Activated T-cell treated with anti-CD3 and anti-CD28 coated beads, Interleukin-2, amount 50 U/mL, for 4 hours (primary cell): ENCODE data around the gene GNB1. TPM values are rescaled to one million over a fixed set of nuclear protein-coding genes. Genes with fewer than 3 reads are reported as not detected.

Experiments
- ATAC-seq, 2 donors: fragments of 200-7000 bp; cut with Tn5 transposase; one replicate each; pipeline ENCODE4 v1.10.0; 2021
- DNase-seq: peaks from one replicate; pipeline ENCODE4 v3.0.0-alpha.2; 2020
- H3K27me3 Mint-ChIP-seq: one replicate; pipeline ENCODE4 v1.8.0; 2021; ENCODE audit warnings: low read depth, mixed read lengths
- H3K36me3 Mint-ChIP-seq: one replicate; pipeline ENCODE4 v1.8.0; 2022; ENCODE audit warnings: mixed read lengths; ENCODE audit not compliant: insufficient read depth
- H3K4me1 Mint-ChIP-seq: one replicate; pipeline ENCODE4 v1.8.0; 2021; ENCODE audit warnings: low read depth, mixed read lengths
- H3K4me3 Mint-ChIP-seq: one replicate; pipeline ENCODE4 v1.8.0; 2021; ENCODE audit warnings: mild to moderate bottlenecking, moderate library complexity, mixed read lengths
- H3K9me3 Mint-ChIP-seq: one replicate; pipeline ENCODE4 v1.8.0; 2021; ENCODE audit warnings: mixed read lengths
- total RNA-seq, 3 donors: library from RNA; stranded (reverse); gene quantifications; one replicate each; pipeline ENCODE4 v1.2.1, GENCODE V29; 2021

GNB1 gene
- total RNA-seq, 3 donors from 2014 or later: 354 to 395 (median 387) TPM

- ATAC-seq: peak in 1 of 2 donors; percentile 22
- no peaks in the 10 kb centered on the region for H3K27me3 Mint-ChIP-seq
- no peaks in the 10 kb centered on the region for H3K36me3 Mint-ChIP-seq
- no peak for DNase-seq
- H3K9me3 Mint-ChIP-seq: no peaks in the 10 kb centered on the region
- peak within 1 kb of the TSS; percentile 59 for H3K4me3 Mint-ChIP-seq
- H3K4me1 Mint-ChIP-seq: peaks cover 7% of the 10 kb centered on the region
These were observed 28.0 kb upstream of the GNB1 start, which contains the start of gene TMEM52 for GRCh38 chr1:1918901-1919303. TSS of gene TMEM52 (minus strand) at chr1:1919279. CDS start at chr1:1919265, 14 bp downstream.

DNA sequence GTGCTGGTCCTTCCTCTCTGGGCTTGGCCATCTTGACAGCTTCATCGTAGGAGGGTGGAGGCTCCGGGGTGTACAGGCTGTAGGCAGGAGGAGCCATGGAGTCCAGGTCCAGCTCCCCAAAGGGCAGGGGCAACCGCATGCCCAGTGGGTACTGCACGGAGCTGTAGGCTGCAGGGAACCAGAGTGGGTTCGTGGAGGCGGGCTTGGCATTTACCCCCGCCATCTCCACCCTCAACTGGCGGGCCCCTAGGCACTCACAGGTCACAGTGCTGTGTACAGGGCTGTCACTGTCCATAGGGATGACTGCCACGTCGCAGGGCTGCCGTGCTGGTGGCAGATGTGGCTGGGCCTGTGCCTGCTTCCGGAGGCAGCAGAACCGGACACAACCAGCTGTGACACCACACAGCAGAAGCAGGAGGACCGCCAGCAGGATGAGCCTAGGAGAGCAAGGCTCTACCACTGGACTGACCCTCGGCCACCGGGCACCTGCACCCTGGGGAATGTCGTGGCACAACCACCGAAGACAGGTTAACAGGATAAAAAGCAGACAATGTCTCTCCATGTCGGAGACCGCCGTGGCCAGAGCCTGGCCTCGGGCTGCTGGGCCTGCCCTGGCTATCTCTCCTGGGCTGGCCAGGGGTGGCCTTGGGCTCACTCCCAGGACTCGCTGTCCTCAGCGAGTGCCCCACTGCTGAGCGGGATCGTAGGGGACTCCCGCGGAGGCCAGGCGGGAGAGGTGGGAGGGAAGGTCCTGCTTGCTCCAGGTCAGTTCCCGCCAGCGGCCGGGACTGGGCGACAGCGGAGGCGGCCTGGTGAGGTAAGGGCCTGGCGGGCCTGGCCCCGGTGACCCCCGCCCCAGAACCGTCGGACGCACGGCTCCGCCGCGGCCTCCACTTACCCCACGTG is 27.4 kb upstream of the GNB1 start:
- no peaks in the 10 kb centered on the region for H3K36me3 Mint-ChIP-seq
- H3K9me3 Mint-ChIP-seq: no peaks in the 10 kb centered on the region
- H3K4me3 Mint-ChIP-seq: peak overlapping the region; percentile 11
- no peak for ATAC-seq
- H3K27me3 Mint-ChIP-seq: no peaks in the 10 kb centered on the region
- peaks cover 7% of the 10 kb centered on the region for H3K4me1 Mint-ChIP-seq
- DNase-seq: no peak

DNA sequence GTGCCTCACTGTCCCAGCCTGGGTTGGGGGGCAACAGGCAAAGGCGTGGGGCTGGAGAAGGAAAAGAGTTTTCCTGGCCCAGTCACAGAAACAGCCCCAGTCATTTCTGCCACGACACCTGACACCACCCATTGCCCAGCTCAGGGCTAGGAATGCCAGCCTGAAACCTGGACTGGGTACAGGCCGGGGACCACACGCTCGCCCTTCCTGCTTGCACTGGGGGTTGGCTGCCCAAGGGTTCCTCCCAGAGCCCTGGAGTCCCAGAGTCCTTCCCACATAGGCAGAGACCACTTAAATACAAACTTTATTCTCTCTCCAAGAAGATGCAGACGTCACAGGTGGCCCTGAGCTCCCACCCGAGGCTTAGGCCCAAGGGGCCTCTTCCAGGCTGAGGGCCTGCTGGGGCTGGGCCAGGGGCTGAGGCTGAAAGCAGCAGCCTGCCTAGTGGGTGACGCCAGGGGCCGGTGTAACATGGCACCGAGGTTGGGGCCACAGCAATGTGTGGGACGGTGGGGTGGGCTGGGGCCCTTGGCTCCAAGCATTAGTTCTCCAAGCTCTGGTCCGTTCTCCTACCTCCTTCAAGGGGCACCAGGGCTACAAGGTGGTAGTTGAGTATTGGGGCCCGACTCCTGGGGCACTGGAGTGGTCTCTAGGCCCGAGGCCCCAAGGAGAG is 26.6 kb upstream of the GNB1 start:
- no peaks in the 10 kb centered on the region for H3K27me3 Mint-ChIP-seq
- no peaks in the 10 kb centered on the region for H3K9me3 Mint-ChIP-seq
- H3K4me1 Mint-ChIP-seq: peaks cover 7% of the 10 kb centered on the region
- H3K4me3 Mint-ChIP-seq: no peak overlapping the region
- DNase-seq (no peak), ATAC-seq (no peak)
- no peaks in the 10 kb centered on the region for H3K36me3 Mint-ChIP-seq

DNA sequence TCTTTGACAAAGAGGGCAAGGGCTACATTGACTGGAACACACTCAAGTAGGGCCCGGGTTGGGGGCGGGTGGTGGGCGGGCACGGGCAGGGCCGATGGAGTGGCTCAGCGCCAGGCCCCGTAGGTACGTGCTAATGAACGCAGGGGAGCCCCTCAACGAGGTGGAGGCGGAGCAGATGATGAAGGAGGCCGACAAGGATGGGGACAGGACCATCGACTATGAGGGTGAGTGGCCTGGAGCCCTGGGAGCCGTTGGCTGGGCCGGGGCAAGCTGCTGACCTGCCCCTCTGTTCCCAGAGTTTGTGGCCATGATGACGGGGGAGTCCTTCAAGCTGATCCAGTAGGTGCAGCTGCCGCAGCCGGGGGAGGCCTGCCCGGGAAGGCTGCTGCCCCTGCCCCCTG is 26.0 kb upstream of the GNB1 start:
- Mint-ChIP-seq H3K4me3 (no peak overlapping the region), H3K36me3 (no peaks in the 10 kb centered on the region), H3K9me3 (no peaks in the 10 kb centered on the region), H3K4me1 (peaks cover 7% of the 10 kb centered on the region), H3K27me3 (no peaks in the 10 kb centered on the region)
- DNase-seq (no peak), ATAC-seq (no peak)

DNA sequence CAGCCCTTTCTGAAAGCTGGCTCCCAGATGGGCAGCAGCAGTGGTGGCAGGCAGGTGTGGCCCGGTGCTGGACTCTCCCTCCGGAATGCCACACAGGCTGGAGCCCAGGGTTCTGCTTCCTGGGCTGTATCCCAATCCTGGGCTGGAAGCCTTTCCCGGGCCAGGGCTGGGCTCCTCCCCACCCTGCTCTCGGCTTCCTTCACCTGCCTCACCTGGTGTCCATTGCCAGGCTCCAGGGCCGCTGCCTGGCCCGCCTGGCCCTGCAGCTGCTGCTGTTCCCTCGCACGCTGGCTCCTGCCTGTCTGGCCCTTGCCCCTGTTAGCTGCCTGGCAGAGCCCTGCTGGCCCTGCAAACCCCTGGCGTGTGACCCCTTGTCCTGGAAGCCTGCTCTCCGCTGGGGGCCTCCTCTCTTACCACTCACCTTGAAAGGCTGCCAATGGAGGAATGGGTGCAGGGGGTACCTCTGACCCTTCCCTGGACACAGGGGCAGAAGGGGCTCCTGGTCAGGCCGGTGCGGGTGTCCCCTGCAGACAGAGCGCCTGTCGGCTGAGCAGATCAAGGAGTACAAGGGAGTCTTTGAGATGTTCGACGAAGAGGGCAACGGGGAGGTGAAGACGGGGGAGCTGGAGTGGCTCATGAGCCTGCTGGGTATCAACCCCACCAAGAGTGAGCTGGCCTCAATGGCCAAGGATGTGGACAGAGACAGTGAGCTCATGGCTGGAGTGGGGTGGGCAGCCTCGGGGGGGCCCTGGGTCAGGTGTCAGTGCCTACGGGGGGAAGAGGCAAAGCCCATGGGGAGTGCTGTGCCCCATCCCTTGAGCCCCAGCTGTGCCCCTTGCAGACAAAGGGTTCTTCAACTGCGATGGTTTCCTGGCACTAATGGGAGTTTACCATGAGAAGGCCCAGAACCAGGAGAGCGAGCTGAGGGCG is 25.3 kb upstream of the GNB1 start:
- DNase-seq (no peak), ATAC-seq (no peak)
- Mint-ChIP-seq H3K27me3 (no peaks in the 10 kb centered on the region), H3K4me1 (peaks cover 7% of the 10 kb centered on the region), H3K9me3 (no peaks in the 10 kb centered on the region), H3K36me3 (no peaks in the 10 kb centered on the region), H3K4me3 (no peak overlapping the region)

GRCh38 chr1:1914971-1915692 is 24.2 kb upstream of the GNB1 start, which contains the start of gene CALML6:
TSS of gene CALML6 (plus strand) at chr1:1915260. CDS start at chr1:1915281, 21 bp downstream.
- Mint-ChIP-seq H3K9me3 (no peaks in the 10 kb centered on the region), H3K27me3 (no peaks in the 10 kb centered on the region), H3K36me3 (no peaks in the 10 kb centered on the region), H3K4me3 (no peak within 1 kb of the TSS), H3K4me1 (peaks cover 11% of the 10 kb centered on the region)
- ATAC-seq (no peak), DNase-seq (no peak)

DNA sequence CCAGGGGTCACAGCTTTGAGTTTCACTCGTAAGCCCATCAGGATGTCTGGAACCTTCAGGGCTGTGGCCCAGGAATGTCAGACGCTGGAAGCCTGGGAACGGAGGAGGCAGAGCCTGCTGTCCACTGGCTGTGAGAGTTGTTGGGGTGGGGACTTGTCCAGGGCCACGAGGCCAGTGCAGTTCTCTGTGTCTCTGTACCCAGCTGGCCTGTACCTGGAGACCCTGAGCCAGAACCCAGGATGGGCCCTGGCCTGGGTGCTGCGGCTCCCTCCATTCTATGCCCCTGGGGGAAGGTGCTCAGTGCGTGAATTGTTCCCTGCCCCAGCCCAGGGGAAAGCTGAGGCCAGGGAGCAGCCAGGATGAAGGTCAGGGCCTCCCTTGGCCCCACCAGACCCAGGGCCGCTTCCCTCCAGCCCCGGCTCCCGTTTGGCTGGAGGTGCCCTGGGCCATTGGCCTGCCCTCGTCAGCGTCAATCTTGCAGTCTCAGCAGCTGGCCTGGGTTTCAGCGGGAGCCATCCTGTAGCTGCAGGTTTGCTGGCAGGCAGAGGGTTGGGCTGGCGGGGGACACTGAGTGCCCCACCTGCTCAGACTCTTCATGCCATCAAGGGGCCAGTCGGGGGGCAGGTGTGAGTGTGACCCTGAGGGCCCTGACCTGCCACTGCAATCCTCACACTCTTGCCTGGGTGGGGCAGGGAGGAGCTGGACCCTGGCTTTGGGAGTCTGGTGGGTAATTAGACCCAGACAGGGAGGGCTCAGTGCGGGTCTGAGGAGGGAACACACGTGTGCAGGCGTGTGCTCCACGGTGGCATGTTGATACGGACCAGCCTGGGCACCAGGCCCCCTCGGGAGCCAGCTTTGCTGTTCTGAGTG is 23.4 kb upstream of the GNB1 start:
- ATAC-seq (no peak), DNase-seq (no peak)
- Mint-ChIP-seq H3K9me3 (no peaks in the 10 kb centered on the region), H3K4me1 (peaks cover 15% of the 10 kb centered on the region), H3K27me3 (no peaks in the 10 kb centered on the region), H3K36me3 (no peaks in the 10 kb centered on the region), H3K4me3 (no peak overlapping the region)

DNA sequence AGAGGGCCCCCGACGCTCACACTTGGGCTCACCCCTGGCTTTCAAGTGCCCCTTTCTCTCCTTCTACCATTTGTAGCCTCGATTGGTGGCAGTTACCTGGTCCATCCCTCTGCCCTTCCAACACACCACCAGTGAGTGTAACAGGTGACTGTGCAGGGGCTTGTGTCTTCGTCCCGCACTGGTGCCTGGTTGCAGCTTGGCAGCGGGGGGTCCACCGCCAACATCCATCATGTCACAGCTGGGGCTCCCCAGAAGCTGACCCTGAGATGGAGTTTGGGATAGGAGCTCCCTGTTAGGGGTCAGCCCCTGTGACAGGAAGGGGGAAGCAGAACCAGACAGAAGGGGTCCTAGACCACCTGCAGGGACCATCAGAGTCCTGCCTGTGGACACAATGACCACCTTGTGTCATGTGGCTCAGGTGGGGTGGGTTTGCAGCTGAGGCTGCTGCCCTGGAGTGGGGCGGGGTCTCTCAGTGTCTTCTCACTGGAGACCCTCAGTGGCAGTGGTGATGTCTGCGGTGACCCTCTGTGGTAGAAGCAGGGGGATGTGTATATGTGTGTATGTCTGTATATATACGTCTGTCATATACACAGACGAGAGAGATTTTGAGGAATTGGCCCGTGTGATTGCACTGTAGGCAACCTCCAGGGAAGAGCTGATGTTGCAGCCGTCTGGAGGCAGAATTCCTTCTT is 20.6 kb upstream of the GNB1 start:
- Mint-ChIP-seq H3K4me1 (peaks cover 10% of the 10 kb centered on the region), H3K27me3 (no peaks in the 10 kb centered on the region), H3K4me3 (peak overlapping the region; percentile 38), H3K9me3 (no peaks in the 10 kb centered on the region), H3K36me3 (no peaks in the 10 kb centered on the region)
- ATAC-seq: no peak
- DNase-seq: no peak

- no peaks in the 10 kb centered on the region for H3K9me3 Mint-ChIP-seq
- DNase-seq (peak; percentile 4), ATAC-seq (no peak)
- H3K27me3 Mint-ChIP-seq: no peaks in the 10 kb centered on the region
- H3K36me3 Mint-ChIP-seq: no peaks in the 10 kb centered on the region
- peak overlapping the region; percentile 84 for H3K4me3 Mint-ChIP-seq
- peaks cover 15% of the 10 kb centered on the region for H3K4me1 Mint-ChIP-seq
These were observed 19.9 kb upstream of the GNB1 start for GRCh38 chr1:1910651-1911331.

DNA sequence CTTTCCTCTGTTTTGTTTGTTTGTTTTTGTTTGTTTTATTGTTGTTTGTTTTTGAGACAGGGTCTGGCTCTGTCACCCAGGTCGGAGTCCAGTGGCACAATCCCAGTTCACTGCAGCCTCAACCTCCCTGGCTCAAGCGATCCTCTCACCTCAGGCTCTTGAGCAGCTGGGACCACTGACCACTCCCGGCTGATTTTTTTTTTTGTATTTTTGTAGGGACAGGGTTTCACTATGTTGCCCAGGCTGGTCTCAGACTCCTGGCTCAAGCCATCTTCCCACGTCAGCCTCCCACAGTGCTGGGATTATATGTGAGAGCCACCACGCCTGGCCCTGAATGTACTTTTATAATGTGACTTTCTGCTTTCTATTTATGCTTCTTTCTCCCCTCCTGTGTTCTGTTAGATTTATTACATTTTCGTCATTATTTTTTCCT is 19.2 kb upstream of the GNB1 start:
- Mint-ChIP-seq H3K4me1 (peaks cover 15% of the 10 kb centered on the region), H3K27me3 (no peaks in the 10 kb centered on the region), H3K9me3 (no peaks in the 10 kb centered on the region), H3K4me3 (peak overlapping the region; percentile 84), H3K36me3 (no peaks in the 10 kb centered on the region)
- DNase-seq (no peak), ATAC-seq (no peak)

DNA sequence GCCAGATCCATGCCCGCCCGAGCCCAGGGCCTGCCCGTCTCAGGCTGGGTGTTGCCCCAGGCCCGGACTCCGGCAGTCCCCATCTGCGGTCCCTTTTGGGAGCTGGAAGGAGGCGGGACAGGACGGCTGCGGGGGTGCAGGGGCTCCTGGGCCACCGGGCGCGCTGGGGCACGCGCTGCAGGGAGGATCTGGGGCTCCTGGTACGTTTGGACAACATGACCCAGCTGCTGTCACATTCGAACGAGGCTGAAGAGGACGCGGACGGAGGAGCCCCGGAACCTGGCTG is 17.6 kb upstream of the GNB1 start:
- Mint-ChIP-seq H3K9me3 (no peaks in the 10 kb centered on the region), H3K27me3 (no peaks in the 10 kb centered on the region), H3K4me3 (peak overlapping the region; percentile 71), H3K36me3 (no peaks in the 10 kb centered on the region), H3K4me1 (peaks cover 15% of the 10 kb centered on the region)
- DNase-seq (no peak), ATAC-seq (no peak)

DNA sequence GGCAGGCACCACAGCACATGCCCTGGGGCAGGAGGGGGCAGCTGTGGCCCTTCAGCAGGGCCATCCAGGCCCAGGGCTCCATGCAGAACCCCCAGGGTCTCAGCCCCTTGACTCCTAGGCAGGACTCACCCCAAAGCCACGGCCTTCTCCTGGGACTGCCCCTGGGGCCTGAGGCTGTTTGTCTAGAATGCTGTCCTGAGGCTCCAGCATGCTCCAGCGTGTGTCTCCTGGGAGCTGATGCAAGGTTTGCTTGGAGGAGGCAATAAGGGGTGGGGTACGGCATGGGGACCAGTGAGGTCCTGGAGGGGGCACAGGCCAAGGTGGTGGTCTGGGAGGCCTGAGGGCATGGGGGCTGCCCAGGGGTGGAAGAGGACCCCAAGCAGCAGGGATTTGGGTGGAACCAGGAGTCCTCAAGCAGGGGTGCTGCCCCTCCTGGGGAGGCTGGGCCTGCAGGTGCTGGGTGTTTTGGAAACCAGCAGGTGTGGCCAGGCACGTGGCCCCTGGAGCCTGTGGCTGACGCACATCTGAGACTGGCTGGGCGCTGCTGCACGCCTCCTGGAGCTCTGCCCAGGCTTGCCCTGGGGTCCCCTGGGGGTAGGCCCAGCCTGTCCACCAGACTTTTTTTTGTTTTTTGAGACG is 16.3 kb upstream of the GNB1 start:
- H3K9me3 Mint-ChIP-seq: no peaks in the 10 kb centered on the region
- no peak overlapping the region for H3K4me3 Mint-ChIP-seq
- DNase-seq (no peak), ATAC-seq (no peak)
- peaks cover 15% of the 10 kb centered on the region for H3K4me1 Mint-ChIP-seq
- no peaks in the 10 kb centered on the region for H3K36me3 Mint-ChIP-seq
- no peaks in the 10 kb centered on the region for H3K27me3 Mint-ChIP-seq
